GM12891 (cell line): Measurements from ENCODE around the gene CCSER1.

Experiments used
- DNase-seq: peaks from one replicate; pipeline ENCODE4 v3.0.0; 2011; ENCODE audit warnings: low spot score; ENCODE audit not compliant: insufficient read length
- FAIRE-seq: peaks from 2 replicates; lab custom pipeline; 2011; peaks lifted over from hg19 to GRCh38; lab: Jason Lieb, UNC
- PAX5 ChIP-seq: IDR thresholded peaks from 2 replicates; pipeline ENCODE4 v1.6.1; 2011; ENCODE audit warnings: low read length, moderate library complexity, mild to moderate bottlenecking; ENCODE audit not compliant: insufficient read depth, severe bottlenecking
- POLR2A ChIP-seq: IDR thresholded peaks from 2 replicates; pipeline ENCODE4 v1.6.1; 2011; ENCODE audit warnings: low read depth, low read length, control low read depth
- POLR2AphosphoS5 ChIP-seq: IDR thresholded peaks from 2 replicates; pipeline ENCODE4 v1.6.1; 2011; ENCODE audit warnings: low read depth, low read length, control low read depth
- POU2F2 ChIP-seq: IDR thresholded peaks from 2 replicates; pipeline ENCODE4 v1.6.1; 2011; ENCODE audit warnings: low read depth, mild to moderate bottlenecking, control low read depth, low read length, moderate library complexity
- SPI1 ChIP-seq: IDR thresholded peaks from 2 replicates; pipeline ENCODE4 v1.6.1; 2011; ENCODE audit warnings: low read depth, low read length, control low read depth
- TAF1 ChIP-seq: IDR thresholded peaks from 2 replicates; pipeline ENCODE4 v1.6.1; 2011; ENCODE audit warnings: low read depth, low read length, control low read depth

CCSER1 gene

GRCh38 chr4:91513326-91513725 is 1386.1 kb downstream of the CCSER1 start:
- no peak for DNase-seq
- TF ChIP-seq SPI1 (no peak), POLR2AphosphoS5 (no peak), POLR2A (no peak), POU2F2 (no peak), TAF1 (no peak), PAX5 (no peak)
- no peak for FAIRE-seq

GRCh38 chr4:91519155-91519554 is 1392.0 kb downstream of the CCSER1 start:
- TF ChIP-seq PAX5 (no peak), POLR2A (no peak), POU2F2 (no peak), TAF1 (no peak), POLR2AphosphoS5 (no peak), SPI1 (no peak)
- no peak for DNase-seq
- FAIRE-seq = no peak

- no peak for TF ChIP-seq POLR2A
- TF ChIP-seq POLR2AphosphoS5 = no peak
- no peak for TF ChIP-seq TAF1
- TF ChIP-seq SPI1 = no peak
- no peak for TF ChIP-seq PAX5
- no peak for TF ChIP-seq POU2F2
- DNase-seq (no peak), FAIRE-seq (no peak)
Measured at GRCh38 chr4:91525621-91526020, 1398.4 kb downstream of the CCSER1 start.

GRCh38 chr4:91527056-91527455 is 1399.9 kb downstream of the CCSER1 start:
- DNase-seq (no peak), FAIRE-seq (no peak)
- TF ChIP-seq PAX5 (no peak), POLR2A (no peak), SPI1 (no peak), POU2F2 (no peak), TAF1 (no peak), POLR2AphosphoS5 (no peak)

- FAIRE-seq = no peak
- TF ChIP-seq PAX5 = no peak
- no peak for TF ChIP-seq POLR2A
- no peak for TF ChIP-seq TAF1
- TF ChIP-seq SPI1 = no peak
- no peak for TF ChIP-seq POLR2AphosphoS5
- no peak for TF ChIP-seq POU2F2
- DNase-seq = no peak
Measured at GRCh38 chr4:91567594-91567993, 1440.4 kb downstream of the CCSER1 start.

DNA sequence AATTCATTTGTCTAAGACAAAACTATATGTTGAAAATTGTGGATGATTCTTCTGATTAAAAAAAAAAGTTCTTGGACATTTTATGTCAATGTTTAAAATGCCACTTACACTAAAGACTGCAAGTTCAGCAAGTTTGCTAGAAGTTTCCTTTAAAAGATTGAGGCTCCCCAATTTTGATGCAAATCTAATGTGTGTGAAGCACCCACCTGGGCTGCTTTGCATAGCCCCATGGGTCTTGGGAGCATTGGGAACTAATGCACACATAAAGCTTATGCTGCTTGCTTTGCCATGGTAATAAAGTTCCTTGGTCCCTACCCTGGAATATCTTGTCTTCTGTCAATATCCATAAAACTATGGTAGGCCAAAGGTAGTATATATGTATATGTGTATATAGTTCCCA is 1450.7 kb downstream of the CCSER1 start:
- DNase-seq (no peak), FAIRE-seq (no peak)
- TF ChIP-seq PAX5 (no peak), SPI1 (no peak), POU2F2 (no peak), TAF1 (no peak), POLR2A (no peak), POLR2AphosphoS5 (no peak)

- no peak for DNase-seq
- TF ChIP-seq TAF1 (no peak), POLR2A (no peak), SPI1 (no peak), PAX5 (no peak), POU2F2 (no peak)
- FAIRE-seq = no peak
Measured at GRCh38 chr4:91590260-91590659, 1463.1 kb downstream of the CCSER1 start.

GRCh38 chr4:91592125-91592524 is 1464.9 kb downstream of the CCSER1 start:
- no peak for DNase-seq
- TF ChIP-seq SPI1 (no peak), TAF1 (no peak), POU2F2 (no peak), POLR2AphosphoS5 (no peak), POLR2A (no peak), PAX5 (no peak)
- FAIRE-seq = no peak

- DNase-seq (no peak), FAIRE-seq (no peak)
- no peak for TF ChIP-seq POU2F2
- TF ChIP-seq POLR2A = no peak
- no peak for TF ChIP-seq TAF1
- TF ChIP-seq PAX5 = no peak
- TF ChIP-seq SPI1 = no peak
- no peak for TF ChIP-seq POLR2AphosphoS5
Measured at GRCh38 chr4:91596718-91597117, 1469.5 kb downstream of the CCSER1 start.

GRCh38 chr4:91598696-91599095 is 1471.5 kb downstream of the CCSER1 start:
- TF ChIP-seq POLR2AphosphoS5 (no peak), TAF1 (no peak), POU2F2 (no peak)
- FAIRE-seq = no peak
- no peak for DNase-seq
